MG63 (cell line): Measurements from ENCODE around the gene CLDN25. TPM values are rescaled to one million over a fixed set of nuclear protein-coding genes. Genes with fewer than 3 reads are reported as not detected.

Experiments used
- DNase-seq: peaks from one replicate; pipeline ENCODE4 v3.0.0-alpha.2; 2020
- H3K27me3 ChIP-seq: fragments of 250-450 bp; sonication (Bioruptor Pico); 2 replicates; pipeline ENCODE4 v1.5.1; 2020; ENCODE audit warnings: mild to moderate bottlenecking, moderate library complexity
- H3K36me3 ChIP-seq: fragments of 250-450 bp; sonication (Bioruptor Pico); 2 replicates; pipeline ENCODE4 v1.5.1; 2020; ENCODE audit warnings: mild to moderate bottlenecking, moderate library complexity
- H3K4me3 ChIP-seq: fragments of 250-450 bp; sonication (Bioruptor Pico); 2 replicates; pipeline ENCODE4 v1.5.1; 2020; ENCODE audit warnings: mild to moderate bottlenecking, moderate library complexity
- H3K9me3 ChIP-seq: fragments of 250-450 bp; sonication (Bioruptor Pico); 2 replicates; pipeline ENCODE4 v1.5.1; 2020; ENCODE audit warnings: mild to moderate bottlenecking, moderate library complexity
- total RNA-seq: library from RNA; depleted of rRNA; stranded (reverse); fragments of >200 nt; shearing (Covaris generic); gene quantifications from 2 replicates; pipeline ENCODE4 v1.2.3, GENCODE V29; 2014; ENCODE audit warnings: low replicate concordance; rRNA removed

CLDN25 gene
- total RNA-seq, 1 experiment from 2014 or later: not detected

DNA sequence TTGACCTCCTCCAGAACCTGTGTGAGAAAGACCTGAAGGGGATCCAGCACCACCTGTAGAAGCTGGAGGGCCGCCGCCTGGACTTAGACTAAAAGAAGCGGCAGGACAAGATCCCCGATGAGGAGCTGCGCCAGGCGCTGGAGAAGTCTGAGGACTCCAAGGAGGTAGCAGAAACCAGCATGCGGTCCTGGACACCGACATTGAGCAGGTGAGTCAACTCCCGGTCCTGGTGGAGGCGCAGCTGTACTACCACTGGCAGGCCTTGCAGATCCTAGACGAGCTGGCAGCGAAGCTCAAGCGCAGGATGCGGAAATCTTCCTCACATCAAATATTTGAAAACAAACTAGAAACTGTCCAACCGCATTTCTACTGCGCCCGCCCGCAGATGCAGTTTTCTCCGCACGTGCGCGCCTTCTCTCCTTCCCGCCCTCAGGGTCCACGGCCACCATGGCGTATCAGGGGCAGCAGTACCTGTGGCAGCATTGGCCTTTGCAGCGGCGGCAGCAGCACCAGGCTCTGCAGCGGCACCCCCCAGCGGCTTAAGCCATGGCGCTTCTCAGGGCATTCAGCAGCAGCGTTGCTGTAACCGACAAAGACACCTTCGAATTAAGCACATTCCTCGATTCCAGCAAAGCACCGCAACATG is 10.2 kb downstream of the CLDN25 start:
- no peaks in the 10 kb centered on the region for H3K27me3 ChIP-seq
- H3K4me3 ChIP-seq: no peak overlapping the region
- H3K9me3 ChIP-seq: no peaks in the 10 kb centered on the region
- DNase-seq: no peak
- H3K36me3 ChIP-seq: no peaks in the 10 kb centered on the region

DNA sequence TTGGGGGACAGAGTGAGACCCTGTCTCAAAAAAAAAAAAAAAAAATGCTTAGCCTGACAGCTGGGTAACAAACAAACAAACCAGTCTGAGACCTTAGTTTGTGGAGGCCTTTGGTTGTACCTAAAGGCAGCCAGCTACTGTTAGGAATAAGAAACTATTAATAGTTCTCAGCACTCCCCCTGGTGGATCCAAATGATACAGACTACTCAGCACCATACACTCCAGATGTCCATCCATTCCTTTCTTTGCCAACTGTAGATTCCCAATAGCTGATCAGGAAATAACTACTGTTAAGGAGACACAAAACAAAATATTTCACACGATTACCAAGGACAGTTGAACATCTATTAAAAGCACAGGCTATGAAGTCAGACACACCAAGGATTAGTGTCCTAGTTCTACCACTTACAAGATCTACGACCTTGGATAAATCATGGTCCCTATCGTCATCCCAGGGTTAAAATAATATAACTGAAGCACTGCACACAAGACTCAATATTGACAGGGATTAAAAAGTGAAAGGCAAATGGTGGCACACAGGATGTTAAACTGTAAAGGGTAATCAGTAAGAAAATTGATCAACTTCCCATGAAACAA is 17.2 kb downstream of the CLDN25 start:
- Histone ChIP-seq H3K4me3 (no peak overlapping the region), H3K36me3 (peaks cover 2% of the 10 kb centered on the region), H3K9me3 (no peaks in the 10 kb centered on the region), H3K27me3 (no peaks in the 10 kb centered on the region)
- no peak for DNase-seq

DNA sequence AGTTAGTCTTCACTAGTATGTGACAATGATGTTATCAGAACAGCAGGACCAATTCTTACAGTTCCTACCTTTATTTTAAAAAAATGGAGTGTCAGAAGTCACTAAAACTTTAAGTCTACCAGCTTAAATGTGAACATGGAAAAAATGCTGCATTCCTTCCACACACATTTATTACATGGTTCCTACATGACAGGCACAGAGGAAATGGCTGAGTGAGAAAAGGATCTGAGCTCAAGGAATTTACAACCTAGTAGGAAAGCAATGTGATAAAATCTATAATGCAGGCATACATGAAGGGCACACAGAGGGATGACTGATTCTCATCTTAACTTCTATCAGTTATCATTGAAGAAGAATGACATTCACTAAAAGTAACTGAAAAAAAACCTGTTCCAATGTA is 23.0 kb downstream of the CLDN25 start:
- peaks cover 6% of the 10 kb centered on the region for H3K36me3 ChIP-seq
- H3K9me3 ChIP-seq: no peaks in the 10 kb centered on the region
- H3K27me3 ChIP-seq: no peaks in the 10 kb centered on the region
- no peak for DNase-seq
- no peak overlapping the region for H3K4me3 ChIP-seq

DNA sequence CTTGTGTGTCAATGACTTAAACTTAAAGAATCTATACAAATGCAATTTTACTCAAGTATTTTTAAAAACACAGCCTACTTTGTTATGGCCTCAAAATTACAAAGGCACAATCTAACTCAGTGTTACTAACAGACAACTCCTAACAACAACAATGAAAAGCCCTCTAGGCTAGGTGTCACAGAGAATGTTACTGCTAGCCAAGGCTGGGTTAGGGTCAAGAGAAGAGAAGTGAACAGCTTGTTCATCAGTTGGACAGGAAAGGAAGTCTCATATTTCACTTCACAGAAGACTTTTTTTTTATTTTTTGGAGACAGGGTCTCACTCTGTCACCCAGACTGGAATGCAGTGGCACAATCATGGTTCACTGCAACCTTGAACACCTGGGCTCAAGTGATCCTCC is 26.0 kb downstream of the CLDN25 start:
- peaks cover 13% of the 10 kb centered on the region for H3K36me3 ChIP-seq
- no peaks in the 10 kb centered on the region for H3K27me3 ChIP-seq
- no peaks in the 10 kb centered on the region for H3K9me3 ChIP-seq
- no peak for DNase-seq
- H3K4me3 ChIP-seq: no peak overlapping the region

DNA sequence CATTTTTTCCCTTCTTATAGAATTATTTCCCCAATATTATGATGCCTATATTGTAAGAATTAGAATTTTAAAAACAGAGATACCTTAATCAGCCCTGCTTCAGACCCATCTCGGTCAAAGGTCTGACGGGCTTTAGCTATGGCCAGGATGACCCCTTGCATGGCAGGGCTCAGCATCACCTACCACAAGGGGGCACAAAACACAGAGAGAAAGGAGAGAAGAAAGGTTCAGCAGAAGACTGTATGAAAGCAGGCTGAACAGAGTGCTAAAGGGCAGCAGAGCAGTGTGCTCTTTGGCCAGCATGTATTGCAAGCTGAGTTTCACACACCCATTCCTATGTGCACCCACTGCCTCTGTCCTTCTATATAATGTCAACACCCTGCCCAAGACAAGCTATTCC is 26.8 kb downstream of the CLDN25 start:
- peak; percentile 15 for DNase-seq

DNA sequence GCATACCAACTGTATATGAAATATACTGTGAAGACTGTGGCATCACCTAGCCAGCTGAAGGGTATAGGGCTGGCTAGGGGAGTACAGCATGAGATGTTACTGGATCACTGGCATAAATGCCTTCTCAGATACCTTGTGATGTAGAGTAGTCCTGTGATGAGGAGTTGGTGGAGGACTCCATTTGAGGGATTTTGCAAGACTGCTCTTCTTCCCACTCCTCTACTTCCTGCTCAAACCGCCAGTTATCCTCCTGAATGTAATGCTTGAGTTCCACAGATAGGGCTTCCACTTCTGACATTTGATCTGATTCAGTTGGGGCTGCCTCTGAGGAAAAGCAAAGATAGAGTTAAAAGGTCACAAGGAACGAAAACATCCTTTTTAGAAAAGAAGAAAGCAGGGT is 29.3 kb downstream of the CLDN25 start:
- no peaks in the 10 kb centered on the region for H3K9me3 ChIP-seq
- H3K27me3 ChIP-seq: no peaks in the 10 kb centered on the region
- H3K4me3 ChIP-seq: no peak overlapping the region
- DNase-seq: no peak
- H3K36me3 ChIP-seq: peaks cover 13% of the 10 kb centered on the region

More for the DNA sequence above, 26.8 kb downstream of the CLDN25 start:
- no peaks in the 10 kb centered on the region for H3K9me3 ChIP-seq
- H3K27me3 ChIP-seq: no peaks in the 10 kb centered on the region
- peaks cover 13% of the 10 kb centered on the region for H3K36me3 ChIP-seq
- H3K4me3 ChIP-seq: no peak overlapping the region

DNA sequence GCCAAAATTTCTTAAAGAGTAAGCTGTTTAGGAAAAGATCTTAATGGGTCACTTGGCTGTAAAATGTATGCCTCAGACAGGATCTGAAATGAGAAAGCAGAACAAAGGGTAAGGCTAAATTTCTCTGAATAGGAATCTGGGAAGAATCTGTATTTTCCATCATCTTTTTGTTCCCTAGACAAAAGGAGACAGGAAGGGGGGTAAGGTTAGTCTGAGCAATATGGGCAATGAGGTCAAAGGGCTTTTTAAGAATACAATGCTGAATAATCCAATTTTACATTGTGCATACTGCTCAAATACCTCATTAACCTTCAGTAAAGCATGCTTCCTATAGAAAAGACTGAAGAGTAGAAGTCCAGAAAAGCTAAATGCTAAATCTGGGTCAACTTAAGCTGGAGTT is 34.6 kb downstream of the CLDN25 start:
- H3K36me3 ChIP-seq: peaks cover 3% of the 10 kb centered on the region
- H3K9me3 ChIP-seq: no peaks in the 10 kb centered on the region
- no peak overlapping the region for H3K4me3 ChIP-seq
- DNase-seq: no peak
- H3K27me3 ChIP-seq: no peaks in the 10 kb centered on the region

DNA sequence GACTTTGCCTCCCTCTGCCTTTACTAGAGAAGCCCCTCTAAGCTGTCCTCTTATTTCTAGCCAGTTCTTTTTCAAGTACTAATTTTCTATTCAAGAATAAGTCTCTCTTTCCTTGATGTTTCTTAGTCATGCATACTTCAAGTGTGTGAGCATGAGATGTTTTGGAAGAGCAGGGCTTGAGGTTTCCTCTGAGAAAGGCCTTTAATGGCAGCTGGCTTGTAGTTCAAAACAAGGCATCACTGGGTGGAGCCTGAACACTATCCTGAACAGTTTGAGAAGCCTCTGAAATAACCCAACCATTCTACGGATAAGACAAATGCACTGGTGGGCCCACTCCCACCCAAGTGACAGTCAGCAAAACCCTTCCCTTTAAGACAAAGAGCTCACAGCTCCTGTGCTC is 37.6 kb downstream of the CLDN25 start:
- Histone ChIP-seq H3K4me3 (no peak overlapping the region), H3K27me3 (no peaks in the 10 kb centered on the region), H3K9me3 (no peaks in the 10 kb centered on the region), H3K36me3 (peaks cover 3% of the 10 kb centered on the region)
- DNase-seq: no peak

DNA sequence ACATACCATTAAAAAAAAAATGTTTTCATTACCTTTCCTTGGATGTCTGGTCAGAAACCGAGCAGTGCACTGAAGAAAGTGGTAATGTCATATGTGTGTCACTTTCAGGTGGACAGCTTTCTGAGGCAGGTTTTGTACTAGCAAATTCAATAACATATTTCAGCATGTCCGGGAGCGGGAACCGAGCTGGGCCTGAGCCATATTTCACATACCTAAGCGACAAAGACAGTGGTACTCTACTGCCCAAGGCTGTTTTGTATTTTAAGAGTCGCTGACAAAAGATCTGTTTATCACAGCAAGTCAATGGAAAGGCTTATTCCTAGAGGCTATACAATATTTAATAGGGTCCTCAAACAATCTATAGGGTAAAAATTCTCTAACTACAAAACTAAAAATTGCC is 38.0 kb downstream of the CLDN25 start:
- no peak for DNase-seq
- H3K27me3 ChIP-seq: no peaks in the 10 kb centered on the region
- H3K36me3 ChIP-seq: peaks cover under 1% of the 10 kb centered on the region
- H3K9me3 ChIP-seq: no peaks in the 10 kb centered on the region
- H3K4me3 ChIP-seq: no peak overlapping the region

DNA sequence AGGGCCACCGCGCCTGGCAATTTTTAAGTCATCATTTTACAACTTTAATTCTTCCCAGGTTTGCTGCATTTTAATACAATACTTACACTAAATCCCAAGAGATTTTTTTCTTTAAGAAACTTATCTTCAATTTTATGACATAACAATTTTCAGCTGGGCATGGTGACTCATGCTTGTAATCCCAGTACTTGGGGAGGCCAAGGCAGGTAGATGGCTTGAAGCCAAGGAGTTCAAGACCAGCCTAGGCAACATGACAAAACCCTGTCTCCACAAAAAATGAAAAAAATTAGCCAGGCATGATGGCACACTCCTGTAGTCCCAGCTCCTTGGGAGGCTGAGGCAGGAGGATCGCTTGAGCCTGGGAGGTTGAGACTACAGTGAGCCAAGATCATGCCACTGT is 38.8 kb downstream of the CLDN25 start:
- H3K27me3 ChIP-seq: no peaks in the 10 kb centered on the region
- no peaks in the 10 kb centered on the region for H3K9me3 ChIP-seq
- no peak for DNase-seq
- no peaks in the 10 kb centered on the region; the same call in none of the 2 replicates for H3K36me3 ChIP-seq
- H3K4me3 ChIP-seq: no peak overlapping the region

DNA sequence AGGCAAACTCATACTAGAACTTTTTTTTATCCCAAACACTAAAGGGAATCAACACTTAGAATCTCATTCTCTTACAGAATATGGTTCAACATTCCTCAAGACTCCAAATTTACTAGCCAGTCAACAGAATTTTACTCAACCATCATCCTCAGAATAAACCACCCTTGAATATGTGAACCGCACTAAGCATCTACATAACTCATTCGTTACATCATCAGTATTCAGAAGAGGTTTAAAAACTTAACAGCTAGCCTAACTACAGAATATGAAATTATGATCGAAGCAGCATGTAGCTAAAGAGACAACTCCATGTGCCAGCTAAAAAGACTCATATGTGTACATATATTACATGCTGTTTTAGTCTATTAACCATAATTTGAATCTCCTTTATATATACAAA is 47.9 kb downstream of the CLDN25 start:
- no peak overlapping the region for H3K4me3 ChIP-seq
- H3K9me3 ChIP-seq: no peaks in the 10 kb centered on the region
- H3K27me3 ChIP-seq: no peaks in the 10 kb centered on the region
- H3K36me3 ChIP-seq: peaks cover 10% of the 10 kb centered on the region; the same call in 1 of the 2 replicates
- no peak for DNase-seq

DNA sequence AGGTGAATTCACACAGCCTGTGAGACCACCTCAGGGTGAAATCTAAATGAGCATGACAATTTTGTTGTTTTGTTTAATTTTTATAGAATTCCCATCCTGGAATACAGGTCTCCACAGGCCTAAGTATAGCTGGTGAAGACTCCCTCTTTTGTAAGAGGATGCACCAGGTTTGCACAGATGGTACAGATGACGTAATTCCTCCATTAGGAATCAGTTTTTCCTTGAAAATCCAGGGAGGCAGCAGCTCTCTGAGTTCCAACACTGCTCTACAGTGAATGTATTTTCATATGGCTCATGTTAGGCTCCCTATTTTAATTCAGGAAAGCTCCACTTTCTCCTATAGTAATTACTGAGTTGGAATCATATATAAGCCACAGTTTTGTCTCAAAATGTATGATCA is 48.6 kb downstream of the CLDN25 start:
- Histone ChIP-seq H3K36me3 (peaks cover 10% of the 10 kb centered on the region; the same call in 1 of the 2 replicates), H3K4me3 (no peak overlapping the region), H3K9me3 (no peaks in the 10 kb centered on the region), H3K27me3 (no peaks in the 10 kb centered on the region)
- no peak for DNase-seq

DNA sequence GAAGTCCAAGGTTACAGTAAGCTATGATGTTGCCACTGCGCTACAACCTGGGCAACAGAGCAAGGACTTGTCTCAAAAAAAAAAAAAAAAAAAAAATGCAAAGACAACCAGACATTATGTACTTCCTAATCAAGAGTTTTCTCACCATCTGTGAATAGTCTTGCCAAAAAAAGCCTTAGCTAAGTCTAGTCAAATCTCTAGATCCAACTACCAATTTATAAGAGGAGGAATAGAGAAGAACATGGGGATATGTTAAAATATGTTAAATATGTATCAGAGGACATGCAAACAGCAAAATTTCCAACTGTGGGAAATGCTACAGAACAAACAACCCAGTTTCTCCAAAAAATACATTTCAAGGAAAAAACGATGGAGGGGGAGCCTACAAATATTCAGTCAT is 50.2 kb downstream of the CLDN25 start:
- H3K4me3 ChIP-seq: no peak overlapping the region
- H3K27me3 ChIP-seq: no peaks in the 10 kb centered on the region
- peaks cover 10% of the 10 kb centered on the region; the same call in 1 of the 2 replicates for H3K36me3 ChIP-seq
- DNase-seq: no peak
- H3K9me3 ChIP-seq: no peaks in the 10 kb centered on the region

Other genes with a start within 250 kb of the CLDN25 start
- gene TMPRSS5, start 73.5 kb upstream of the CLDN25 start, total RNA-seq: not detected in 2 replicates
- 22.2 and 23.4 TPM in 2 replicates for gene ZW10, start 6.1 kb upstream of the CLDN25 start, total RNA-seq
- 25.8 and 37.0 TPM in 2 replicates for gene USP28, start 95.8 kb downstream of the CLDN25 start, total RNA-seq
- not detected in 2 replicates for gene HTR3B, start 125.0 kb downstream of the CLDN25 start, total RNA-seq
- gene HTR3A, start 195.3 kb downstream of the CLDN25 start, total RNA-seq: not detected in 2 replicates